Osteoblast (primary cell): ENCODE measurements around the gene OMG. TPM values are rescaled to one million over a fixed set of nuclear protein-coding genes. Genes with fewer than 3 reads are reported as not detected.
A peak's percentile ranks its signal among the peaks of the same experiment; 100 is the strongest.

Source experiments
- DNase-seq: peaks from one replicate; pipeline ENCODE4 v3.0.0; 2011; ENCODE audit warnings: low spot score, mixed read lengths; ENCODE audit not compliant: insufficient read length; ENCODE audit errors: missing footprints
- H2AFZ ChIP-seq: 2 replicates; pipeline ENCODE4 v1.6.0; 2011; ENCODE audit warnings: mild to moderate bottlenecking, low read length
- H3K27ac ChIP-seq: 2 replicates; pipeline ENCODE4 v1.5.1; 2011; ENCODE audit warnings: mild to moderate bottlenecking, low read depth, low read length, moderate library complexity
- H3K27me3 ChIP-seq: 2 replicates; pipeline ENCODE4 v1.6.0; 2012; ENCODE audit warnings: mild to moderate bottlenecking, control low read depth, inconsistent platforms, low read length, moderate library complexity; ENCODE audit not compliant: insufficient read depth
- H3K36me3 ChIP-seq: 2 replicates; pipeline ENCODE4 v1.5.1; 2011; ENCODE audit warnings: mild to moderate bottlenecking, low read length, control low read depth, moderate library complexity; ENCODE audit not compliant: insufficient read depth
- H3K4me1 ChIP-seq: 2 replicates; pipeline ENCODE4 v1.5.1; 2011; ENCODE audit warnings: mild to moderate bottlenecking, low read length, control low read depth, moderate library complexity; ENCODE audit not compliant: insufficient read depth
- H3K4me2 ChIP-seq: 2 replicates; pipeline ENCODE4 v1.6.0; 2011; ENCODE audit warnings: mild to moderate bottlenecking, low read length; ENCODE audit not compliant: insufficient read depth
- H3K4me3 ChIP-seq: fragments of 200-600 bp; sonication (generic); 3 replicates; pipeline ENCODE4 v1.5.1; 2012; ENCODE audit warnings: mild to moderate bottlenecking, low read length, inconsistent platforms; ENCODE audit not compliant: insufficient read depth
- H3K79me2 ChIP-seq: 2 replicates; pipeline ENCODE4 v1.6.0; 2012; ENCODE audit warnings: mild to moderate bottlenecking, low read length, control low read depth, inconsistent platforms; ENCODE audit not compliant: insufficient read depth
- H3K9me3 ChIP-seq: 2 replicates; pipeline ENCODE4 v1.5.1; 2011; ENCODE audit warnings: low read depth, low read length, control low read depth
- H4K20me1 ChIP-seq: 2 replicates; pipeline ENCODE4 v1.6.0; 2012; ENCODE audit warnings: mild to moderate bottlenecking, low read length, control low read depth; ENCODE audit not compliant: insufficient read depth
- CTCF ChIP-seq: IDR thresholded peaks from 2 replicates; pipeline ENCODE4 v1.5.1; 2011; ENCODE audit warnings: mild to moderate bottlenecking, low read depth, low read length, moderate library complexity; ENCODE audit errors: extremely low read depth
- total RNA-seq: library from RNA; depleted of rRNA; stranded (reverse); fragments of >200 nt; gene quantifications from 2 replicates; pipeline ENCODE4 v1.2.3, GENCODE V29; 2012

OMG gene
- total RNA-seq, 1 donor, result 0.72 TPM

GRCh38 chr17:31249835-31250141 lies 47.3 kb downstream of the OMG start:
- Histone ChIP-seq H3K4me3 (no peak overlapping the region), H3K4me1 (peaks cover 36% of the 10 kb centered on the region), H3K36me3 (peaks cover 17% of the 10 kb centered on the region), H3K9me3 (no peaks in the 10 kb centered on the region), H4K20me1 (no peaks in the 10 kb centered on the region), H3K27me3 (no peaks in the 10 kb centered on the region), H3K4me2 (no peak overlapping the region), H3K79me2 (no peaks in the 10 kb centered on the region), H2AFZ (no peak overlapping the region), H3K27ac (peak overlapping the region; percentile 68)
- TF ChIP-seq CTCF, result no peak
- no peak for DNase-seq

- DNase-seq, result peak; percentile 69
- TF ChIP-seq CTCF, result no peak
- Histone ChIP-seq H3K36me3 (peaks cover 23% of the 10 kb centered on the region), H4K20me1 (no peaks in the 10 kb centered on the region), H3K27ac (peak overlapping the region; percentile 68), H3K9me3 (no peaks in the 10 kb centered on the region), H2AFZ (no peak overlapping the region), H3K4me2 (peak overlapping the region; percentile 35), H3K27me3 (no peaks in the 10 kb centered on the region), H3K4me1 (peaks cover 38% of the 10 kb centered on the region), H3K4me3 (no peak overlapping the region), H3K79me2 (no peaks in the 10 kb centered on the region)
These were observed 47.8 kb downstream of the OMG start for GRCh38 chr17:31248986-31249834.

Other genes starting within 250 kb of the OMG start
- gene NF1, start 202.3 kb downstream of the OMG start, total RNA-seq, result 67.0 and 72.2 TPM in 2 replicates
- 4.0 and 6.2 TPM in 2 replicates for gene EVI2B, start 16.8 kb upstream of the OMG start, total RNA-seq
- gene EVI2A, start 24.4 kb upstream of the OMG start, total RNA-seq, result 191 and 244 TPM in 2 replicates
- gene RAB11FIP4, start 94.4 kb upstream of the OMG start, total RNA-seq, result 0.29 and 0.72 TPM in 2 replicates